Activated naive CD8-positive, alpha-beta T cell treated with anti-CD3 and anti-CD28 coated beads, Interleukin-2, amount 50 U/mL, for 16 hours (primary cell): Measurements from ENCODE around the gene VWA7.

ENCODE experiments used
- DNase-seq: peaks from one replicate; pipeline ENCODE4 v3.0.0-alpha.2; 2020; ENCODE audit warnings: low read depth, low spot score

Gene VWA7

GRCh38 chr6:31729979-31730630, 47.0 kb downstream of the VWA7 start:
- no peak for DNase-seq

- DNase-seq, result peak; percentile 43
Measured at GRCh38 chr6:31729515-31729978, 47.6 kb downstream of the VWA7 start.

DNA sequence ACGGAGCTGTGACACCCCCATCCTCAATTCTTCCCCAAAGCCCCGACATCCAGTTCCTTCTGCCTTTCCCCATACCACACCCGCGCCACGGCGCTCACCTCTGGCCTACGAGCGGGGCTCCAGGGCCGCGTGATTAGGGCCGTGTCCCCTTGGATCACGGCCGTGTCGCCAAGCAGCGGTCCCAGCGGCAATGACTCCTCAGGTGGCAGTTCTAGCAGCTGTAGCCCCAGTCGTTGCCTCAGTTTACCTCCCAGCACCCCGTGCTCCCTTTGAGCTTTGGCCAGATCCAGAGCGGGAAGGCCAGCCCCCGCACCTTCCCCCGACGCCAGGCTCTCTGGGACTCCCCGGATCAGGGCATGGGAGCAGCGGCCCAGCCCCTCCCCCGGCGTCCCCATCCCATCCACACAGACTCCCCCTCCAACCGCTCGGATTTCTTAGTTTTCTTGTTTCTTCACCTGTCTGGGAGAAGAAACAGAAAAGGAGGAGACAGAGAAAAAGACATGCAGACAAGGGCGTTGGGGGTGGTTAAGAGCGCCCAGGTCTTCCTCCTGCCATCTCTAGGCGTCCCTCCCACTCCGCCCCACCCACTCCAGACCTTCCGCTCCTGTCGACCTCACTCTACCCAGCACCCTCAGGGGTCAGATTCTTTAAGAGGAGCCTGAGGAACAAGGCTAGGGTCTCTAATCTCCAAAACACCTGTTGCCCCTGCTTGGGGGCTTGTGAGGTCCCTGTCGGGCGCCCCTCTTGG, 48.2 kb downstream of the VWA7 start, which contains the start of gene DDAH2:
TSS of gene DDAH2 (minus strand) at position 533 of the 748 bp plus-strand sequence. CDS start at position 395, 138 bp downstream.
- DNase-seq, result no peak

- DNase-seq, result no peak
Measured at GRCh38 chr6:31727717-31728671, 49.1 kb downstream of the VWA7 start.

GRCh38 chr6:31727034-31727716, 50.0 kb downstream of the VWA7 start:
- no peak for DNase-seq

DNA sequence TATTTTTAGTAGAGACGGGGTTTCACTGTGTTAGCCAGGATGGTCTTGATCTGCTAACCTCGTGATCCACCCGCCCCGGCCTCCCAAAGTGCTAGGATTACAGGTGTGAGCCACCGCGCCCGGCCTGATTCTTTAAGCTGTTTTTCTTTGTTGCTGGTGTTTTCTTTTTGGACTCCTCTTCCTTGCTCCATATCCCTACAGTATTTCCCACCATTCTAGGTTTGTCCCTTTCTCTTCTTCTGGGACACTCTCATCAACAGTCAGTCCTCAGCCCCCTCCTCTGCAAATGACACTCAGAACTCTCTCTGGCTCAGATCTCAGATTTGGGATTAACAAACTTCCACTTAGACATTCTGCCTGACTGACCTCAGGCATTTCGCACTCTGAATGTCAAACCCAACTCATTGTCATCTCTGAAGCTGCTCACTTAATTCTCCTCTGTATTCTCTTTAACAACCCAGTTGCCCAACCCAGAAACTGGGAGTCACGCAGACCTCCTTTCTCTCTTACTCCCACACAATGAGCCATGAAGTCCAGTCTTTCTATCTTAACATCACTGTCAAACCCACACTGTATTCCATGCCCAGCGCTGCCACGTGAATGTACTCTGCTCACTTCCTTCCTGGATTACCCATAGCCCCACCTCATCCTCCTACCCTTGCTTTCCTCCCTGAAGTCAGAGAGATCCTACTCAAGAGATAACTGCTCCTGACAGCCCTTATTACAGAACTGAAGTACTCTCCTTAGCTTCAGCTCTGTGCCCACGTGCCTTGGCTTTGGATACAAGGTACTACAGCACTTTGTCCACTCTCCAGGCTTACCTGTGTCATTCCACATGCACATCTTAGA, 51.4 kb downstream of the VWA7 start:
- DNase-seq, result no peak

GRCh38 chr6:31723980-31724691, 53.0 kb downstream of the VWA7 start:
- no peak for DNase-seq

DNA sequence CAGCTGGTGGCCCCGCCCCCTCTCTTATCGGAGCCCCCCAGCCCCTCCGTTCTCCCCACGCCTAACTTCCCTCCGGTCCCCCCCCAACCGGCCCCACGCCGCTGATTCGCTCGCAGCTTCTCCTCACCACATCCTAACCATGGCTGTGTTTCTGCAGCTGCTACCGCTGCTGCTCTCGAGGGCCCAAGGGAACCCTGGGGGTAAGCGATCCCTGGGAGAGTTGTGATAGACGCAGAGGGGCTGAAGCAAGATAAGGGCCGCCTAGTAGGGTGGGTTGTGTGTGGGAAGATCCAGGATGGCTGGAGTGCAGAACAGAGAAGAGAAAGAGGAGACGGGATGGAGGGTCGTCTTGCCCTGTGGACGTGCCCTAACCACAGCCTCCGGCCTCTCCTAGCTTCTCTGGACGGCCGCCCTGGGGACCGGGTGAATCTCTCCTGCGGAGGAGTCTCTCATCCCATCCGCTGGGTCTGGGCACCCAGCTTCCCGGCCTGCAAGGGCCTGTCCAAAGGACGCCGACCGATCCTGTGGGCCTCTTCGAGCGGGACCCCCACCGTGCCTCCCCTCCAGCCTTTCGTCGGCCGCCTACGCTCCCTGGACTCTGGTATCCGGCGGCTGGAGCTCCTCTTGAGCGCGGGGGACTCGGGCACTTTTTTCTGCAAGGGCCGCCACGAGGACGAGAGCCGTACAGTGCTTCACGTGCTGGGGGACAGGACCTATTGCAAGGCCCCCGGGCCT, 53.7 kb downstream of the VWA7 start, which contains the start of gene MPIG6B:
TSS of gene MPIG6B (plus strand) at position 129 of the 735 bp plus-strand sequence. CDS start at position 140, 11 bp downstream.
- no peak for DNase-seq

DNA sequence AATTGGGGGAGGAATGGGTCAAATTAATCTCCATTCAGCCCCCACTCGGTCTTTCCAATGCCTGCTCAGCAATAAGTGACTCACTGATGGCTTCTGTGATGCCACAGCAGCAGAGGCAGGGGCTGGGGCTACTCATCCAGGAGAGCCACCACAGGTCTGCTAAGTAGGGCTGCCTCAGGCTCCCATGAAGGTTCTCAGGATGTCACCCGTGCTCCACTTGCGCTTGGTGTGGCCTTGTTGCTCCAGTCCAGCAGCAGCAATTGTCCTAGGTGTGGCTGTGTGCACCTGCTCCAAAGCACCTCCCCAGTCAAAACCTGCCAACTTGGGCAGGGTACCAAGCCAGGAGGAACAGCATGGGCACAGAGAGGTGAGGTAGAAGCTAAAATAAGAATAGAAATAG, 55.0 kb downstream of the VWA7 start:
- no peak for DNase-seq

DNA sequence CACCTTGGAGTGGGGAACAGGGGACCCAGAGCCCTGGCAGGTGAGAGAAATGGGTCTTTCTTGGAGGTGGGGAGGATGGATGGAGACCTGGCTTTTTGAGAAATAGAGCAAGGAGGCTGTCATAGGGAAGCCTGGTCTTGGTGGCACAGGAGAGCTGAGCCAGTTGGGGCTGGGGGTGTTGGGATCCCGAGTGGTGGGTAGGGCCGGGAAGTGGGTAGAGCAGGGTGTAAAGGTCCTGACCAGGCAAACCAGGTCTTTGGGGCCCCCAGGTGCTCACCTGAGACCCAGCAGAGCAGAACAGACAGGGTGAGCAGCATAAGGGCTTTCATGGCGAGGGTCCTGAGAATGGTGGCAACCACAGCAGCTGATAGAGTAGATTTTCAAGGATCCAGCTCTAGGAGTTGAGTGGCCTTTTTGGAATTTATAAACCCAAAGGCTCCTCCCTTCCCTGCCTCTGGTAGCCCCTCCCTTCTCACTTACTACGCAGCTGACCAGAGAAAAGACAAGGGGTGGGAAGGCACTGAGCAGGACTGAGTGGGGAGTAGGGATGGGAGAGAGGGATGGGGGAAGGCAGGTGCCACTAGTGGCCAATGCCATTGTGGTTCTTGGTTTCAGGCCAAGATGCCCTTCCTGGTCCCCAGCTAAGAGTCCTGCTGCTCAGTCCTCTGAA, 55.6 kb downstream of the VWA7 start, which contains the start of gene LY6G6C:
TSS of gene LY6G6C (minus strand) at position 396 of the 670 bp plus-strand sequence. CDS start at position 329, 67 bp downstream.
- DNase-seq, result no peak

GRCh38 chr6:31720196-31720770, 56.8 kb downstream of the VWA7 start:
- no peak for DNase-seq

DNA sequence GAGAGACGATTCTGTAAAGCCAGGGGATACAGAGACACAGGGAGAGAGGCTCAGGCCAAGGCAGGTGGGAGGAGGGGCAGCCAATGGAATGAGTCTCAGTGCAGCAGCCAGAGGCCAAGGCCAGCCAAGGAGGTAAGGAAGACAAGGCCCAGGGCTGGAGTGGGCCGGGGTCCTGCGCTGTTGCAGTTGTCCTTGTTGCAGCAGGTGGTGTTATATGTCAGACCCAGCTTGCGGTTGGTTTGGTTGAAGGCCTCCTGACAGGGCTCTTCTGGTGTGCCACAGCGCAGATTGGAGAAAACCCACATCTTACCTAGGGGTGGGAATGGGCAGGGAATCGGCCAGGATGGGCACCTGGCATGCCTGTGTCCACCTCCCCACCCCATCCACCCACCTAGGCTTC, 58.1 kb downstream of the VWA7 start:
- no peak for DNase-seq

GRCh38 chr6:31718265-31718664, 58.9 kb downstream of the VWA7 start:
- no peak for DNase-seq

GRCh38 chr6:31717499-31718222, 59.5 kb downstream of the VWA7 start:
- no peak for DNase-seq
